GM23338 (cell line): Measurements from ENCODE around the gene CEP192. TPM values are rescaled to one million over a fixed set of nuclear protein-coding genes. Genes with fewer than 3 reads are reported as not detected.

ENCODE experiments used
- ATAC-seq: fragments of 200-7000 bp; cut with Tn5 transposase; 3 replicates; pipeline ENCODE4 v1.9.1; 2020
- DNase-seq: peaks from one replicate; pipeline ENCODE4 v3.0.0-alpha.2; 2015; ENCODE audit warnings: low spot score
- H2AFZ ChIP-seq: fragments of 200-600 bp; sonication (generic); 2 replicates; pipeline ENCODE4 v1.8.0; 2016; ENCODE audit warnings: antibody characterized with exemption, mild to moderate bottlenecking, moderate library complexity
- H3F3A ChIP-seq: fragments of 200-600 bp; sonication (generic); replicated peaks from 2 replicates; pipeline ENCODE4 v1.8.0; 2017; ENCODE audit warnings: antibody characterized with exemption, mixed run types, low read depth
- H3K27ac ChIP-seq: fragments of 200-600 bp; sonication (generic); 2 replicates; pipeline ENCODE4 v1.6.1; 2016; ENCODE audit warnings: low read depth
- H3K27me3 ChIP-seq: fragments of 200-600 bp; sonication (generic); 2 replicates; pipeline ENCODE4 v1.8.0; 2016; ENCODE audit warnings: mild to moderate bottlenecking, mixed run types, moderate library complexity; ENCODE audit not compliant: insufficient read depth
- H3K36me3 ChIP-seq: fragments of 200-600 bp; sonication (generic); 2 replicates; pipeline ENCODE4 v1.8.0; 2016; ENCODE audit warnings: mild to moderate bottlenecking; ENCODE audit not compliant: insufficient read depth
- H3K4me1 ChIP-seq: fragments of 200-600 bp; sonication (generic); 2 replicates; pipeline ENCODE4 v1.8.0; 2016; ENCODE audit warnings: mild to moderate bottlenecking, moderate library complexity; ENCODE audit not compliant: insufficient read depth
- H3K4me2 ChIP-seq: fragments of 200-600 bp; sonication (generic); 2 replicates; pipeline ENCODE4 v1.7.1; 2017; ENCODE audit warnings: mixed run types
- H3K4me3 ChIP-seq: fragments of 200-600 bp; sonication (generic); 2 replicates; pipeline ENCODE4 v1.6.1; 2016; ENCODE audit warnings: mixed run types
- H3K79me2 ChIP-seq: fragments of 200-600 bp; sonication (generic); replicated peaks from 2 replicates; pipeline ENCODE4 v1.8.0; 2017; ENCODE audit warnings: mild to moderate bottlenecking; ENCODE audit not compliant: insufficient read depth
- H3K9me2 ChIP-seq: fragments of 200-600 bp; sonication (generic); 2 replicates; pipeline ENCODE4 v1.8.0; 2017; ENCODE audit not compliant: insufficient read depth
- H4K20me1 ChIP-seq: fragments of 200-600 bp; sonication (generic); replicated peaks from 2 replicates; pipeline ENCODE4 v1.8.0; 2017; ENCODE audit warnings: mild to moderate bottlenecking; ENCODE audit not compliant: insufficient read depth
- H3K27ac Mint-ChIP-seq: 2 replicates; pipeline ENCODE4 v1.8.0; 2020; ENCODE audit warnings: inconsistent platforms, mild to moderate bottlenecking, moderate library complexity, mixed read lengths
- H3K27me3 Mint-ChIP-seq: 3 replicates; pipeline ENCODE4 v1.8.0; 2022; ENCODE audit warnings: low read depth, mild to moderate bottlenecking, moderate library complexity, mixed read lengths, inconsistent platforms; ENCODE audit not compliant: insufficient read depth, poor library complexity
- H3K36me3 Mint-ChIP-seq: 3 replicates; pipeline ENCODE4 v1.8.0; 2021; ENCODE audit warnings: low read depth, mild to moderate bottlenecking, inconsistent platforms, moderate library complexity, mixed read lengths
- H3K4me1 Mint-ChIP-seq: 3 replicates; pipeline ENCODE4 v1.8.0; 2020; ENCODE audit warnings: mild to moderate bottlenecking, inconsistent platforms, mixed read lengths
- H3K4me3 Mint-ChIP-seq: 3 replicates; pipeline ENCODE4 v1.8.0; 2021; ENCODE audit warnings: moderate library complexity, mild to moderate bottlenecking, inconsistent platforms, mixed read lengths
- H3K9me3 Mint-ChIP-seq: 3 replicates; pipeline ENCODE4 v1.8.0; 2020; ENCODE audit warnings: moderate library complexity, mild to moderate bottlenecking, inconsistent platforms, mixed read lengths
- CREB1 ChIP-seq: fragments of 250-450 bp; sonication (Bioruptor Pico); IDR thresholded peaks from 2 replicates; pipeline ENCODE4 v1.5.0; 2020; ENCODE audit warnings: low read depth, mild to moderate bottlenecking, moderate library complexity
- ETS1 ChIP-seq: IDR thresholded peaks from 2 replicates; pipeline ENCODE4 v1.6.1; 2016; ENCODE audit warnings: antibody characterized with exemption
- POLR2AphosphoS5 ChIP-seq: IDR thresholded peaks from 2 replicates; pipeline ENCODE4 v1.6.1; 2016; ENCODE audit warnings: antibody characterized with exemption, low read depth
- long read RNA-seq: library from polyadenylated mRNA; unstranded; transcript quantifications from one replicate; pipeline ENCODE4 v2.0.0, GENCODE V29; 2020; ENCODE audit not compliant: unreplicated experiment
- polyA plus RNA-seq: library from polyadenylated mRNA; unstranded; fragments of >200 nt; fragmentation: Nextera tagmentation; extraction: Ambion mirVana; gene quantifications from 2 replicates; pipeline ENCODE4 v1.2.1, GENCODE V29; 2016
- total RNA-seq: library from RNA; depleted of rRNA; stranded (reverse); fragments of >200 nt; shearing (Covaris generic); gene quantifications from 2 replicates; pipeline ENCODE4 v1.2.3, GENCODE V29; 2014; rRNA removed
- TF ChIP-seq, protein P1 (sequence below): IDR thresholded peaks from one replicate; pipeline ENCODE4 v1.6.1; 2018; ENCODE audit warnings: antibody characterized with exemption; ENCODE audit not compliant: unreplicated experiment

The CEP192 gene, protein sequence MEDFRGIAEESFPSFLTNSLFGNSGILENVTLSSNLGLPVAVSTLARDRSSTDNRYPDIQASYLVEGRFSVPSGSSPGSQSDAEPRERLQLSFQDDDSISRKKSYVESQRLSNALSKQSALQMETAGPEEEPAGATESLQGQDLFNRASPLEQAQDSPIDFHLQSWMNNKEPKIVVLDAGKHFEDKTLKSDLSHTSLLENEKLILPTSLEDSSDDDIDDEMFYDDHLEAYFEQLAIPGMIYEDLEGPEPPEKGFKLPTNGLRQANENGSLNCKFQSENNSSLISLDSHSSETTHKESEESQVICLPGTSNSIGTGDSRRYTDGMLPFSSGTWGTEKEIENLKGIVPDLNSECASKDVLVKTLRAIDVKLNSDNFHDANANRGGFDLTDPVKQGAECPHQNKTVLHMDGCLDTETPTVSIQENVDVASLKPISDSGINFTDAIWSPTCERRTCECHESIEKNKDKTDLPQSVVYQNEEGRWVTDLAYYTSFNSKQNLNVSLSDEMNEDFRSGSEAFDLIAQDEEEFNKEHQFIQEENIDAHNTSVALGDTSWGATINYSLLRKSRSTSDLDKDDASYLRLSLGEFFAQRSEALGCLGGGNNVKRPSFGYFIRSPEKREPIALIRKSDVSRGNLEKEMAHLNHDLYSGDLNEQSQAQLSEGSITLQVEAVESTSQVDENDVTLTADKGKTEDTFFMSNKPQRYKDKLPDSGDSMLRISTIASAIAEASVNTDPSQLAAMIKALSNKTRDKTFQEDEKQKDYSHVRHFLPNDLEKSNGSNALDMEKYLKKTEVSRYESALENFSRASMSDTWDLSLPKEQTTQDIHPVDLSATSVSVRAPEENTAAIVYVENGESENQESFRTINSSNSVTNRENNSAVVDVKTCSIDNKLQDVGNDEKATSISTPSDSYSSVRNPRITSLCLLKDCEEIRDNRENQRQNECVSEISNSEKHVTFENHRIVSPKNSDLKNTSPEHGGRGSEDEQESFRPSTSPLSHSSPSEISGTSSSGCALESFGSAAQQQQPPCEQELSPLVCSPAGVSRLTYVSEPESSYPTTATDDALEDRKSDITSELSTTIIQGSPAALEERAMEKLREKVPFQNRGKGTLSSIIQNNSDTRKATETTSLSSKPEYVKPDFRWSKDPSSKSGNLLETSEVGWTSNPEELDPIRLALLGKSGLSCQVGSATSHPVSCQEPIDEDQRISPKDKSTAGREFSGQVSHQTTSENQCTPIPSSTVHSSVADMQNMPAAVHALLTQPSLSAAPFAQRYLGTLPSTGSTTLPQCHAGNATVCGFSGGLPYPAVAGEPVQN (N-terminal part only)
- total RNA-seq (23.3 and 30.6 TPM in 2 replicates), polyA plus RNA-seq (15.2 and 19.9 TPM in 2 replicates)
- long read RNA-seq, partial matches to known transcripts, result 4 of 7 reads
- long read RNA-seq, other reads (novel, unspliced or antisense), result 3 of 7 reads

- peaks cover 12% of the 10 kb centered on the region for H3K27me3 Mint-ChIP-seq
- H3K79me2 ChIP-seq, result peaks cover 47% of the 10 kb centered on the region
- H3K27me3 ChIP-seq, result no peaks in the 10 kb centered on the region
- no peaks in the 10 kb centered on the region; the same call in 2 of the 3 replicates for H3K9me3 Mint-ChIP-seq
- H2AFZ ChIP-seq, result peak within 1 kb of the TSS; percentile 86
- peaks cover 20% of the 10 kb centered on the region for H4K20me1 ChIP-seq
- peak within 1 kb of the TSS; percentile 81 for H3K4me2 ChIP-seq
- peaks cover 10% of the 10 kb centered on the region for H3K4me1 ChIP-seq
- peaks cover 4% of the 10 kb centered on the region; the same call in 2 of the 3 replicates for H3K36me3 Mint-ChIP-seq
- H3F3A ChIP-seq, result no peaks in the 10 kb centered on the region; the same call in 1 of the 2 replicates
- ATAC-seq (peak; percentile 90), DNase-seq (peak; percentile 98)
- peak within 1 kb of the TSS; percentile 97 for H3K4me3 Mint-ChIP-seq
- no peaks in the 10 kb centered on the region for H3K36me3 ChIP-seq
- no peaks in the 10 kb centered on the region for H3K9me2 ChIP-seq
- peak within 1 kb of the TSS; percentile 97 for H3K27ac Mint-ChIP-seq
- H3K4me1 Mint-ChIP-seq, result peaks cover 9% of the 10 kb centered on the region
- H3K4me3 ChIP-seq, result peak within 1 kb of the TSS; percentile 79
- TF ChIP-seq CREB1, result 0 out of 2 replicates have a peak, but pooled peaks have one; percentile 25
- TF ChIP-seq, protein P1, sequence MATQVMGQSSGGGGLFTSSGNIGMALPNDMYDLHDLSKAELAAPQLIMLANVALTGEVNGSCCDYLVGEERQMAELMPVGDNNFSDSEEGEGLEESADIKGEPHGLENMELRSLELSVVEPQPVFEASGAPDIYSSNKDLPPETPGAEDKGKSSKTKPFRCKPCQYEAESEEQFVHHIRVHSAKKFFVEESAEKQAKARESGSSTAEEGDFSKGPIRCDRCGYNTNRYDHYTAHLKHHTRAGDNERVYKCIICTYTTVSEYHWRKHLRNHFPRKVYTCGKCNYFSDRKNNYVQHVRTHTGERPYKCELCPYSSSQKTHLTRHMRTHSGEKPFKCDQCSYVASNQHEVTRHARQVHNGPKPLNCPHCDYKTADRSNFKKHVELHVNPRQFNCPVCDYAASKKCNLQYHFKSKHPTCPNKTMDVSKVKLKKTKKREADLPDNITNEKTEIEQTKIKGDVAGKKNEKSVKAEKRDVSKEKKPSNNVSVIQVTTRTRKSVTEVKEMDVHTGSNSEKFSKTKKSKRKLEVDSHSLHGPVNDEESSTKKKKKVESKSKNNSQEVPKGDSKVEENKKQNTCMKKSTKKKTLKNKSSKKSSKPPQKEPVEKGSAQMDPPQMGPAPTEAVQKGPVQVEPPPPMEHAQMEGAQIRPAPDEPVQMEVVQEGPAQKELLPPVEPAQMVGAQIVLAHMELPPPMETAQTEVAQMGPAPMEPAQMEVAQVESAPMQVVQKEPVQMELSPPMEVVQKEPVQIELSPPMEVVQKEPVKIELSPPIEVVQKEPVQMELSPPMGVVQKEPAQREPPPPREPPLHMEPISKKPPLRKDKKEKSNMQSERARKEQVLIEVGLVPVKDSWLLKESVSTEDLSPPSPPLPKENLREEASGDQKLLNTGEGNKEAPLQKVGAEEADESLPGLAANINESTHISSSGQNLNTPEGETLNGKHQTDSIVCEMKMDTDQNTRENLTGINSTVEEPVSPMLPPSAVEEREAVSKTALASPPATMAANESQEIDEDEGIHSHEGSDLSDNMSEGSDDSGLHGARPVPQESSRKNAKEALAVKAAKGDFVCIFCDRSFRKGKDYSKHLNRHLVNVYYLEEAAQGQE, result no peak
- peak; percentile 16; the same call in 1 of the 2 replicates for TF ChIP-seq ETS1
- TF ChIP-seq POLR2AphosphoS5, result peak; percentile 99
- H3K27ac ChIP-seq, result peak within 1 kb of the TSS; percentile 85
Observed at GRCh38 chr18:12990967-12991820, at the start of gene CEP192. TSS of gene CEP192 (plus strand) at chr18:12991362. CDS start at chr18:12999425, 8,063 bp downstream.
